HuH-7 (cell line): ENCODE measurements around the gene AUP1.
A peak's percentile ranks its signal among the peaks of the same experiment; 100 is the strongest.

Experiments used
- DNase-seq: peaks from one replicate; pipeline ENCODE4 v3.0.0; 2011; ENCODE audit warnings: low spot score

The AUP1 gene

GRCh38 chr2:74535440-74535965, 6.0 kb upstream of the AUP1 start:
- DNase-seq = no peak

GRCh38 chr2:74534411-74534810, 4.9 kb upstream of the AUP1 start:
- DNase-seq = no peak

GRCh38 chr2:74533464-74533863, 4.0 kb upstream of the AUP1 start:
- DNase-seq = no peak

- DNase-seq = peak; percentile 47
Measured at GRCh38 chr2:74532222-74532621, 2.7 kb upstream of the AUP1 start.

GRCh38 chr2:74531666-74532065, 2.2 kb upstream of the AUP1 start:
- DNase-seq = no peak

- DNase-seq = no peak
Measured at GRCh38 chr2:74530239-74531187, 1.0 kb upstream of the AUP1 start.

- no peak for DNase-seq
Measured at GRCh38 chr2:74528600-74529356, 728 bp downstream of the AUP1 start.

GRCh38 chr2:74527741-74528140, 1.8 kb downstream of the AUP1 start:
- DNase-seq = no peak

GRCh38 chr2:74526649-74527230, 2.8 kb downstream of the AUP1 start:
- no peak for DNase-seq

- peak; percentile 51 for DNase-seq
Measured at GRCh38 chr2:74525717-74526648, 3.5 kb downstream of the AUP1 start, which contains the start of gene DQX1. TSS of gene DQX1 (minus strand) at chr2:74526231. CDS start at chr2:74525729, 502 bp downstream.

GRCh38 chr2:74524955-74525716, 4.4 kb downstream of the AUP1 start:
- no peak for DNase-seq

GRCh38 chr2:74524005-74524404, 5.5 kb downstream of the AUP1 start:
- DNase-seq = no peak

GRCh38 chr2:74522516-74522915, 7.0 kb downstream of the AUP1 start:
- DNase-seq = no peak

GRCh38 chr2:74516650-74517049, 12.9 kb downstream of the AUP1 start:
- no peak for DNase-seq

GRCh38 chr2:74515981-74516633, 13.4 kb downstream of the AUP1 start:
- DNase-seq = no peak

GRCh38 chr2:74515271-74515980, 14.1 kb downstream of the AUP1 start:
- no peak for DNase-seq

GRCh38 chr2:74514368-74515270, 14.9 kb downstream of the AUP1 start, which contains the start of gene TLX2:
TSS of gene TLX2 (plus strand) at chr2:74514450. CDS start at chr2:74514807, 357 bp downstream.
- no peak for DNase-seq
